Occipital lobe (tissue), 2 donors: ENCODE data around the gene PLEKHH3. TPM values are rescaled to one million over a fixed set of nuclear protein-coding genes. Genes with fewer than 3 reads are reported as not detected.

ENCODE experiments used
- DNase-seq: peaks from one replicate; lab custom pipeline; 2025; lab: John Stamatoyannopoulos, UW
- total RNA-seq: library from RNA; depleted of rRNA; stranded (reverse); fragments of >200 nt; gene quantifications from one replicate; pipeline ENCODE4 v1.2.3, GENCODE V29; 2014

Gene PLEKHH3, protein sequence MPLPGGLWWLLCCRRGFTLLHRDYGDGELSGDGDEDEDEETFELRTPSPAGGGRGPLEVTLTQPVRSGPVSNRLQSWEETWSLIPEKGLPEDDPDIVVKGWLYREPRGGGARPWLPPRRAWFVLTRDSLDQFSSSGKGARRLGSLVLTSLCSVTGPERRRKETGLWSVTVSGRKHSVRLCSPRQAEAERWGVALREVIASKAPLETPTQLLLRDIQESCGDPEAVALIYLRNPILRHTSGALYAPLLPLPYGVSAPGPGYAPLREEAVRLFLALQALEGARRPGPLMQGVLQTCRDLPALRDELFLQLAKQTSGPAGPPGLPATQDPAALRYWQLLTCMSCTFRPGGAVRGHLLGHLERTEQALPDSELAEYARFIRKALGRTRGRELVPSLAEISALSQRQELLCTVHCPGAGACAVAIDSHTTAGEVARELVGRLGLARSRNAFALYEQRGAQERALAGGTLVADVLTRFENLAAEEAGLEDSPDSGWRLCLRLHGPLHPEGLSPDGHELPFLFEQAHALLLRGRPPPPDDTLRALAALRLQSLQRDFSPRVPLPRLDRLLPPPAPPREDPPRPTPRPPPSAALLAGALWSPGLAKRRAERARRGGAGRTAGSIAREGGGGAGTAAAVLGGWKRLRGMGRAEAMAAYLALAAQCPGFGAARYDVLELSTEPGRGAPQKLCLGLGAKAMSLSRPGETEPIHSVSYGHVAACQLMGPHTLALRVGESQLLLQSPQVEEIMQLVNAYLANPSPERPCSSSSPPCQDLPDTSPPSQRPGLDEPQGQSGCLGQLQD
- 2.8 TPM for total RNA-seq

DNA sequence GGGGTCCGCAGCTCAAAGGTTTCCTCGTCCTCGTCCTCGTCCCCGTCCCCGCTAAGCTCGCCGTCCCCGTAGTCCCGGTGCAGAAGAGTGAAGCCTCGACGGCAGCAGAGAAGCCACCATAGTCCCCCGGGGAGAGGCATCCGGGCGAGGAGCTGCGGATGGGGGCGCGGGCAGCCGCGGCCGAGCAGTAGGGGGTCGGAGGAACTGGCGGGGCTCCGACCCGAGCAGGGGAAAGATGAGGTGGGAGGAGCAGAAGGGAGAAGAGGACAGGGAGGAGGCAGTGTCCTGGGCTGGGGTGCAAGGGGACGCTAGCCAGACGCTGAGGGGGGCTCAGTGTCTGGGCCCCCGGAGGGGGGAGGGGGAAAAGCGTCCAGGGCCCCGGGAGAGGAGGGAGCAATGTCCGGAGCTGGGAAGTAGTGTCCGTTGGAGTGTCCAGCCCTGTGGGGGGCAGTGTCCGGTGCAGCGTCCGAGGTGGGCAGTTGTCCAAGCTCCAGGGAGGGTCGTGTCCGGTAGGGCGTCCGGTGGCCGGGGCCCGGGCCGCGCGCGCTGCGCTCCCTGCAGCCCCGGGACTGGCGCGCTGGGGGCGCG is at the start of gene PLEKHH3:
Gene PLEKHH3, minus strand, starts transcription at position 571 of the 588 bp plus-strand sequence. Its CDS starts 431 bp downstream, at position 140.
- no peak for DNase-seq

DNA sequence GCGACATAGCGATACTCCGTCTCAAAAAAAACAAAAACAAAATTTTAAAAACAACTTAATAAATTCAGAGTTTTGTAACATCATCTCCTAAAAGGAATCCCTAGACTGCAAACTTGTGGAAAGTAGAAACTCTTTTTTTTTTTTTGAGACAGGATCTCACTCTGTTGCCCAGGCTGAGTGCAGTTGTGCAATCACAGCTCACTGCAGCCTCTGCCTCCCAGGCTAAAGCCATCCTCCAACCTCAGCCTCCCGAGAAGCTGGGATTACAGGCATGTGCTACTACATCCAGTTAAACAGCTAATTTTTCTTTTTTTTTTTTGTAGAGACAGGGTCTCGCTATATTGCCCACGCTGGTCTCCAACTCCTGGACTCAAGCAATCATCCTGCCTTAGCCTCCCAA is 48.3 kb upstream of the PLEKHH3 start:
- no peak for DNase-seq

DNA sequence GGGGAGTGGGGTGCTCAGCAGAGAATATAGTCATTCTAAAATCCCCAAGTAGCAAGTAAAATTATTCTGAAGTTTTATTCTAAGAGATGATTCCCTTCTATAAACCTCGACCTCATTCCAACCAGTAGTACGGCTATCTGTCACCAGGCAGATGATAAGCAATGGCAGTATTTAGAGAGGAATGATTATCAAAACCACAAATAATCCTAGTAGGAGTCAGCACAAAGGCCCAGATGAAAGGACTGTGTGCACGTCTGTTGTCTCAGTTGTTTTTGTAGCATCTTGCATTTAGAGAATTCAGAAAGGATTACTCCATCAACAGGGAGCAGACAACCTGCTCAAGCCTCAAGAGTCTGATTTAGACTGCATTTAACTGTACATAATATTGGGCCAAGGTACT is 46.8 kb upstream of the PLEKHH3 start:
- no peak for DNase-seq

DNA sequence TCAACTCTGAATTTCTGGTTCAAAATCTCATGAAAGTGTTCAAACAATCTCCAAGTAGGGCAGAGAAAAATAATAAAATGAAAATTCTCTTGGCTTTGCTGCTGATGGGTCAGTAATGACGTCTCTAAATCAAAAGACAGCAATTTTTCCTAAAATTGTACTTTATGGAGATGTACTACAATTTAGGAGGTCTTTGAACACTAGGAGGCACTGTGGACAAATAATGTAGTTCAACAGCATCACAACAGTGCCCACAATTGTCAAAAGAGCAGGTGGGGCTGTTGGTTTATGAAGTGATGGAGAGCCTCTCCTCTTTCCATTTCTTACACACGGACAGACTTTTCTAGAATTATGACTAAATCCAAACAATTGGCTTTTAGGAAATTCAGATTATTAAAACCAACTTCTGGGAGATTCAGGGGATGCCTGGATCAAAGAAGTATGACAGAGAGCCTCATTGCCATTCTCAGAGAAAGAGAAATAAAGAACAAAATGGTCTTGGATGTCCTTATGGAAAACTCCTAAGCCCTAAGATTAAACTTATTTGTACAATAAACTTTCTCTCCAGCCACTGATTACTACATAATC is 44.3 kb upstream of the PLEKHH3 start:
- DNase-seq, result no peak

DNA sequence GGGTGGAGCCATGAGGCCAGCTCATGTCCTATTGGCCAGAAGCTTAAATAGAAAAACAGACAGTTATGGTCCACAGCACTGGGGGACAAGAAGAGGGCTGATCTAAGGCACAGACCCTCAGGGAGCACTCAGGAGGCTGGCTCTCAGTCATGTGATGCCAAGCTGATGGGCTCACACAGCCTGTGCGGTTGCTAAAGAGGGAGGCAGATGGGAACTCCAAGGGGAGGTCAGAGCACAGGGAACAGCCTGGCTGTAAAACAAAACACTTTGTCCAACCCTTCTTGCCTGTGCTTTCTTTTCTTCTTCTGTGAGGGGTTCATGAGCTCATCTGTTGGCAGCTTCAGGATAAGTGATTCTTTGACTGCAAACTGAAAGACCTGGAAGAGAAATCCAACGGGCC is 32.8 kb upstream of the PLEKHH3 start:
- DNase-seq, result no peak

DNA sequence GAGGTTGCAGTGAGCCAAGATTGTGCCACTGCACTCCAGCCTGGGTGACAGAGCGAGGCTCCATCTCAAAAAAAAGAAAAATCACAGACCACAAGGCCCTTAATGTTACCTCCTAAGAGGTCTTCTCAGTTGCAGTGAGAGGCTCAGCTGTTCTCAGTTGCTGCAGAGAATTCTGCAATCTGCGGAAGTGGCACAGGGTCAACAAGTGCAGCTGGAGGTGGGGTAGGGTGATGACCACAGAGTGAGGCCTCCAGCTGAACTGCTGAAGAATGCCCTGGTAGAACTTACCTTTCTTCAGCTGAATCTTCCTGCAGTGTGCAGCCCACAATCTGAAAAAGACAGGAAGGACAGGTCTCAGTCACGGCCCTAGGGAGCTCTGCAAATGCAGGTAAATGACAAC is 31.8 kb upstream of the PLEKHH3 start:
- DNase-seq, result no peak

DNA sequence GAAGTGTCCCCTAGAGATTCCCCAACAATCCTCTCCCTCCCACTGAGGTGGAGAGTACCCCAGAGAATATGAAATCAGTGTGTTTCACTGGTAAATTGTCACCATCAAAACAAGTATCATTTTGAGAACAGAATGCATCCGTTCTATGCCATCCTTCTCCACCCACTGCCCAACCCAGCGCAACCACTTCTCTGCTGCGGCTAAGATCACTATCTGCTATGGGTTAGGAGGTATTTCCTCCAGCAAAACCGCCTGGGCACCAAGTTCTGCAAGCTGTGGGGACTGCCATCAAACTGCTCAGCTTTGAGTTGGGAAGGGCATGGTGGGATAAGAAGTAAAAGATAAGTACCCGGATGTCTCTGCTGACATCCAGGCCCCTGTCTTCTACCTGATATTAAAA is 29.9 kb upstream of the PLEKHH3 start:
- DNase-seq, result no peak

DNA sequence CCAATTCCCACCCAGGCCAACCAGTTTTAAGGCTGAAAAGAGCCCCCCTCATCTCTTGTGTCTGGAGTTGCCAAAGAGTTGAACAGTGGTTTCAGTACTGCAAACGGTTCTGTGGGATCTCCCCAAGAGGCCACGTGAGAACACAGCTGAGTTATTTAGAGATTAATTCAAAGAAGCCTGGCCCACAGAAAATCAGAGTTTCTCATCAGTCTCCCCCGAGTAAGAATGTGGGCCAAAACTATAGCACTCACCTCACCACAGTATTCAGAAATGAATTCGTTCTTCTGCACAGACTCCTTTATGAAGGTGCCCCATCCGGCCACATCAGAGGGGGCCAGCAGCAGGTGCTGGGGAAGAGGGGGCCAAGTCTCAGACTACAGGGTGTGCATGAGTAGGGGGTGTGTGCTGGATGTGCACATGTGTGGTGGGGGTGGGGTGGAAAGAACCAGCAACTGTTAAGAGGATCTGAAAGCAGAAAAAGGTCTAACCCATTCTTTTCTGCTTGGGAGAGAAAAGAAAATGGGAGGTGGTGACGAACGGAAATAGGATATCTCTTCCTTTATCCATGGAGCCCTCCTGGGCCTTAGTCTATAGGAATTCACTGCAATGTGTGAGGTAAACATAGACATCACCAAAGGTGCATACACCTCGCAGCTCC is 28.2 kb upstream of the PLEKHH3 start:
- DNase-seq, result no peak

DNA sequence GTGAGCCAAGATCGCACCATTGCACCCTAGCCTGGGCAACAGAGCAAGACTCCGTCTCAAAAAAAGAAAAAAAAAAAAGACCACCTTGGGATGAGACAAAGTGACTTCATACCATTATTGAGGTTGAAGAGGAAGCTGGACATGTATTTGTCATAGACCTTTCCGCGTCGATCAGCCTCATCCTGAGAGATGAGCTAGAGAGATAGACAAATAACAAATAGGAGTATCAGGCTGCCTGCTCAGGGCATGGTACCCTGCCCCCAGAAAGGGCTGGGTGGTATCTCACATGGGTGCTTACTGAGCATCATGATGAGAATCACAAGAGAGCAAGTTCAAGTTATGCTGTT is 27.7 kb upstream of the PLEKHH3 start:
- no peak for DNase-seq

DNA sequence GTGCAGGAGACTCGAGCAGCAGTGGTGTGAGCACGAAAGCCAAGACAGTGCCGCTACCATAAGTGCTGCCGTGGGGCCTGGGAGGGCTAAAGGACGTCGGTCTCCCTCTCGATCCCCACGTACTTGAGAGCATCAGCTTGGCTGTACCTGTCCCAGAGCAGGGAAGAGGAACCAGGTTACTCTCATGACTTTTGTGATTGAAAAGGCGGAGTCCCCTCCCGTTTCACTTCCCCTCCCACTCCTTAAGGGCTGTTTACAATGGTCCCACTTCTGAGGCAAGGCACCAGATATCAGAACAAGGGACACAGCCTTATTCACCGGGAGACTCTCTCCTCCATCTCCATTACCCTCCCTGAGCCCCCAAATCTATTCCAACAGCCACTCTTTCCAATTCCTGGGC is 25.7 kb upstream of the PLEKHH3 start:
- no peak for DNase-seq

DNA sequence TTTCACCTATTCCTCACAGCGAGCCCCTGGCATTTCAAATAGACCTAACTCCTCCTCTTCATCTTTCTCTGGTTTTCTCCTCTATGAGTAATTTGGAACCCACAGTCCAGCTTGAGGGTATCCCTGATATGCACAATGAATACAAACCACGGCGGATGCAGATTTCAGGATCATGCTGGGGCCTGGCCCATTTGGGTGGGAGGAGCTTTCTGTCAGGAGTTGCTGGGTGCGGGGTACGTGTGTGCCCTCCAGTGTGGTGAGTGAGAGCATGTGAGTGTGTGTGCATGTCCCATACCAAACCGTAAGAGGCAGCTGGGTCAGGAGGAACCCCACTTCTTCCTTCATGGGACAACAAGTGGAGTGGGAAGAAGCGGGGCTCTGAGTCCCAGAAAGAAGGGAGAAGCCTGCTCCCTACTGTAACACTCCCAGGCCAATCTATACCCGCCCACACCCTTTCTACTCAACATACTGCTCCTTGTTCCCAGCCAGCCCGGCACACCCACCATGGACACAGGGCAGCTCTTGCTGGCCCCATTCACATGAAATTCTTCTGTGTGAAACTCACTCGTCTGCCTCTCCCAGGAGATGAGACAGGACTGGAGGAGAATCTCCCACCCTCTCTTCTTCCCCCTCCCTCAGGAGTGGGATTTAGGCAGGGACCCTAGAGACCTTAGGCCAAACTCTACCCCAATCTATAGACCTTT is 23.9 kb upstream of the PLEKHH3 start:
- DNase-seq, result no peak

DNA sequence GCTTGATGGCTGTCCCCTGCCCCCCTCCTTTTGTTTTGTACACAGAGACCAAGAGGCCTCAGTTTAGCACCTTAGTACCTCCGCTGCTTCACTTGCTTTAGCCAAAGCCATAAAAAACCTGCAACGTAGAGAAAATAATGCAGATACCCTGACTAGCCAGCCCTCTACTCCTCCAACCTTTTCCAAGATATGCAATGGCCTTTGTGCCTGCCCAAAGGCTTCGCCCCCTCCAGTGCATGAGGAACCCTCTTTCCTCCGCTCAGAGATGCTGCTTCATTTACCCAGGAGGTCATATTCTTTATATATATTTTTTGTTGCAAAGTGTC is 22.6 kb upstream of the PLEKHH3 start:
- DNase-seq, result no peak

DNA sequence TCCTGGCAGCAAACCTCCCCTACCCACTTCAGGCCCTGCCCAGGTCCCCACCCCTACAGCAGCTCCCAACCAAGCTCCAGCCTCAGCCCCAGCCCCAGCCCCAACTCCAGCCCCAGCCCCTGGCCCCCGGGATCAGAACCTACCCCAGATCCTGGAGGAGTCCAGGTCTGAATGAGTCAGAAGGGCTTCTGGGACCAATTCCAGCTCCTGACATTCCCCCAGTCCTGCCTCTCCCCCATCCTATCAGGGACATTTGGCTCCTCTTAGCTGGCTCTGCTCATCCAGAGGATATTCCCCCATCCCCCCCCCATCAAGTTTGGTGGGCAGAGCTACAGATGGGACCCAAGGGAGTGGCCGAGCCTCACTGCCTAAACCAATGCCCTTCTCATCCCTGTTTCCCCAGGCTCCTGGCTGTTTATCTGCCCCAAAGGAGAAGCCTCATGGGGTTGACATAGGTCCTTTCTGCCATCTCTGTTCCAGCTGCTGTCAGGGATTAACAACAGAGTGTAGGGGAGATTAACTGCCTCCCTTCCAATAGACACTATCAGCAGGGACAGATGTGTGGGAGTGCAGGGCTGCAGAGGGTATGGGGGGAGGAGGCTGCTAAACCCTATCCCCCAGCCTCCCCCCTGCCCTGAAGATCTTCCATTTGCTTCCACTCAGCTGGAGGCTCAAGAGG is 22.1 kb upstream of the PLEKHH3 start:
- no peak for DNase-seq

DNA sequence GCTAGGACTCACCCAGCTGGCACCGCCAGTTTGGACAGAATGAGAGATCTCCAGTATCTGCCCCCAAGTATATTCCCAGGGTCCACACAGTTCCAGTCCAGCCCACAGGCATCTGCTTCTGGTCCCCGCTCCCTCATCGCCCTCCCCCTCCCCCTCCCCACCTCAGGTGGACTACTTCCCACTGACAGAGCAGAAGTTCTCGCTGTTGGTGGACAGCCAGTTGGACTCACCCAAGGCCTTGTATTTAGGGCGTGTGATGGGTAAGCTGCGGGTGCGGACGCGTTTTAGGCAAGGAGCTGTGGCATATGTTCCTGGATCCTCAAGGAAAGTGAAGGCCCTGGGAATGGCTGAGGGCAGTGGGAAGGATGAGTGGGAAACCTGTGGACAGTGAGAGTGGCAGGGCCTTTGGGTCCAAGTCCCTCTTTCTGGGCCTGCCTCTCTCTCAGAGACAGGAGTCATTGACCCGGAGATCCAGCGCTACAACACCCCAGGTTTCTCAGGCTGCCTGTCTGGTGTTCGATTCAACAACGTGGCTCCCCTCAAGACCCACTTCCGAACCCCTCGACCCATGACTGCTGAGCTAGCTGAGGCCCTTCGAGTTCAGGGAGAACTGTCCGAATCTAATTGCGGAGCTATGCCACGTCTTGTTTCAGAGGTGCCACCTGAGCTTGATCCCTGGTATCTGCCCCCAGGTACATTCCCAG is 20.5 kb upstream of the PLEKHH3 start:
- no peak for DNase-seq

DNA sequence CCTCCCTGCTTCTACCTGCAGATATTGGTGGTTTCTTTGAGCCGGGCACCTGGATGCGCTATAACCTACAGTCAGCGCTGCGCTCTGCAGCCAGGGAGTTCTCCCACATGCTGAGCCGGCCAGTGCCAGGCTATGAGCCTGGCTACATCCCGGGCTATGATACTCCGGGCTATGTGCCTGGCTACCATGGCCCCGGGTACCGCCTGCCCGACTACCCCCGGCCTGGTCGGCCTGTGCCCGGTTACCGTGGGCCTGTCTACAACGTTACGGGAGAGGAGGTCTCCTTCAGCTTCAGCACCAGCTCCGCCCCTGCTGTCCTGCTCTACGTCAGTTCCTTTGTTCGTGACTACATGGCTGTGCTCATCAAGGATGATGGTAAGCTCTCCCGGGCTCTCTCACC is 18.7 kb upstream of the PLEKHH3 start:
- DNase-seq, result no peak

DNA sequence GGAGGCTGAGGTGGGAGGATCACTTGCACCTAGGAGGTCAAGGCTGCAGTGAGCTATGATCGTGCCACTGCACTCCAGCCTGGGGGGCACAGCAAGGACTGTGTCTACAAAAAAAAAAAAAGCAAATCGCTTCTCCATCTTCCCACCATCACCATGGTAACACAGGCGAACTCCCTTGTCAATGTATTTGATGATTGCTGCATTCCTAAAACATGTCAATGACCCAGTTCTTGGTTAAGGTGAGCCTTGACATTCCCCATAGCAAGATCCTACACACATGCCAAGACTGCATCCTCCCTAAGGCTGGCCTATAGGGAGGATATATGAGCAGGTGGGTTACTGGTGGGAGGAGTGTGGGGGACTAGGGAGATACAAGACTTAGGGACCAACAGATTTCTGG is 17.7 kb upstream of the PLEKHH3 start:
- no peak for DNase-seq

DNA sequence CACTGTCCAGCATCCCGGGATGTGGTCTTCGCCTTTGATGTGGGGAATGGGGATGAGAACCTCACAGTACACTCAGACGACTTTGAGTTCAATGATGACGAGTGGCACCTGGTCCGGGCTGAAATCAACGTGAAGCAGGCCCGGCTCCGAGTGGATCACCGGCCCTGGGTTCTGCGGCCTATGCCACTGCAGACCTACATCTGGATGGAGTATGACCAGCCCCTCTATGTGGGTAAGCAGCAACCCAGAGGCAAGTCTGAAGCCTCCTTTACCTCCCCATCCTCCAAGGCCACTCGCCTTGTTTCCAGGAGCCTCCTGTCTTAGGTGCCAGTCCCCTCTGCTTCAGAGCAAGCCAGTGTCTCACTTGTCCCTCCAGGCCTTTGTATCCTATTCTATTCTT is 15.7 kb upstream of the PLEKHH3 start:
- no peak for DNase-seq

DNA sequence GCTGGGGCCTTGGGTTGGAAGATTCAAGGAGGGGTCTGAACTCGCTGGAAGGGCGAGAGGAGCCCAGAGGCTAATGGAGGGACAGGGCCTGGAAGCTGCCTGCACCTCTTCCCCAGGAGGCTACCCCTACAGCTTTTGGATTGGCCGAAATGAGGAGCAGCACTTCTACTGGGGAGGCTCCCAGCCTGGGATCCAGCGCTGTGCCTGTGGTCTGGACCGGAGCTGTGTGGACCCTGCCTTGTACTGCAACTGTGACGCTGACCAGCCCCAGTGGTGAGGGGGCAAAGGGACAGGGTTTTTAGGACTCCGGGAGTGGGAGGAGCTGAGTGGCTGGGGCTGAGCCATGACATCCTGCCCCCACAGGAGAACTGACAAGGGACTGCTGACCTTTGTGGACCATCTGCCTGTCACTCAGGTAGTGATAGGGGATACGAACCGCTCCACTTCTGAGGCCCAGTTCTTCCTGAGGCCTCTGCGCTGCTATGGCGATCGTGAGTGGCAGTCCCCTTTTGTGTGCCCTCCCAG is 14.3 kb upstream of the PLEKHH3 start:
- DNase-seq, result no peak

DNA sequence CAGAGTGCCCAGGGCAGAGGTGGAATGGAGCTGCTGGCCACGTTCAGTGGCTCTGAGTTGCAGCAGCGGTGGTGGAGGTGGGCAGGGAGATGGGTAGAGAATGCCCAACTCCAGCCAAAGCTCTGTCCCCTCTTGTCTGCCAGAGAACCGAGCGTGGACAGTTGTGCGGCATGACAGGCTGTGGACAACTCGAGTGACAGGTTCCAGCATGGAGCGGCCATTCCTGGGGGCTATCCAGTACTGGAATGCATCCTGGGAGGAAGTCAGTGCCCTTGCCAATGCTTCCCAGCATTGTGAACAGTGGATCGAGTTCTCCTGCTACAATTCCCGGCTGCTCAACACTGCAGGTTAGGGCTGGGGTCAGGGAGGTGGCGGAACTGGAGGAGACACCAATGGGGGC is 13.8 kb upstream of the PLEKHH3 start:
- DNase-seq, result no peak
